Raji (cell line): ENCODE results near the gene NTMT1.

Experiments used
- POLR2A ChIP-seq: IDR thresholded peaks from 2 replicates; pipeline ENCODE4 v1.6.1; 2011; ENCODE audit warnings: low read depth, low read length, control low read depth; ENCODE audit not compliant: insufficient read depth

Gene NTMT1

DNA sequence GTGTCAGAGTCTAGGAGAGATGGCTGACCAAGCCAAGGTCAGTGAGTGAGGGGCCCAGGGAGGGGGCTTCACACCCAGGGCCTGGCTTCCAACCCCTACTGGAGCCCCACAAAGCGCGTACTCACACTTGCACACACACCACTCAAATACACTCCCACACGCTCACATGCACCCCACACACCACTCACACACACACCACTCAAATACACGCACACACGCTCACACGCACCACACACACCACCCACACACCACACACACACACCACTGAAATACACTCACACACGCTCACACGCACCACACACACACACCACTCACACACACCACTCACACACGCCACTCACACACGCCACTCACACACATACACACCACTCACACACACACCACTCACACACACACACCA lies 21.7 kb downstream of the NTMT1 start:
- TF ChIP-seq POLR2A = no peak

- TF ChIP-seq POLR2A = no peak
Observed at GRCh38 chr9:129648092-129648763, 22.3 kb downstream of the NTMT1 start.

DNA sequence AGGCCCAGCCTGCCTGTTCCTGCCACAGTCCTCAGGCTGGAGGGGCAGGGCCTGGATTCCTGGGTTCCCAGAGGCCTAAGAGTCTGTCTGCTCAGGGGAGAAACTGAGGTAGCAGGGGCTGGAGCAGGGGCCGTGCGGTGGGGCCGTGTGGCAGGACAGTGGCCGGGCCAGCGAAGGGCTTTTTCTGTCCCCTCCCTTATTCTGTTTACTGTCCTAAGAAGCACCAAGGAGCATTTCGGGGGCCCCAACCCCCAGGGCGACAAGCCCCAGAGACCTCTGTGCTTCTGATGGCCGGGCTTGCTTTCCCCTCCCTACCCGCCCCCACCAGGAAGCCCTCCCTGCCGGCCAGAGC lies 22.8 kb downstream of the NTMT1 start:
- TF ChIP-seq POLR2A = no peak

- TF ChIP-seq POLR2A = no peak
Observed at GRCh38 chr9:129649726-129650679, 24.0 kb downstream of the NTMT1 start.

DNA sequence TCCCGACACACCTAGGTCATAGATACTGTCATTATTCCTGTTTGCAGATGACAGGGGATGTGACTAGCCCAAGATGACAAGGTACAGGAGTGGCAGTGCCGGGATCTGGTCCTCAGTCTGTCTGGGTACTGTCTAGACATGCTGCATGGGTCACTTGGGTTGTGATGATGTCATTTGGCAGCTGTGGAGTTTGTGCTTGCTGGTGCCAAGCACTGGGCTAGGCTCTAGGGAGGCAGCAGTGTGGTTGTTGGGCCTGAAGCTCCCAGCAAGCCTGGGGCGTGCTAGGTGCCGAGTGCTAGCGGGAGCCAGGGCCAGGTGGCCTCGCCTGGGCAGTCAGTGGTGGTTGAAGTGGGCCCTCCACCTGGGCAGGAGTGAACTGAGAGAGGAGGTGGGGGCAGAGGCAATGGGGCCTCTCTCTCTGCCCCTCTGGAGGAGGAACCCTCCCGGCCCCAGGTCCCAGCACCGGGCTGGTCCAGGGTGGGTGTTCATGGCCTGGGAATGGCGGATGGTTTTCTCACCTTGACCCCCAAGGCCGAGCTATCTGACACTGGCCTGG lies 24.8 kb downstream of the NTMT1 start:
- no peak for TF ChIP-seq POLR2A

DNA sequence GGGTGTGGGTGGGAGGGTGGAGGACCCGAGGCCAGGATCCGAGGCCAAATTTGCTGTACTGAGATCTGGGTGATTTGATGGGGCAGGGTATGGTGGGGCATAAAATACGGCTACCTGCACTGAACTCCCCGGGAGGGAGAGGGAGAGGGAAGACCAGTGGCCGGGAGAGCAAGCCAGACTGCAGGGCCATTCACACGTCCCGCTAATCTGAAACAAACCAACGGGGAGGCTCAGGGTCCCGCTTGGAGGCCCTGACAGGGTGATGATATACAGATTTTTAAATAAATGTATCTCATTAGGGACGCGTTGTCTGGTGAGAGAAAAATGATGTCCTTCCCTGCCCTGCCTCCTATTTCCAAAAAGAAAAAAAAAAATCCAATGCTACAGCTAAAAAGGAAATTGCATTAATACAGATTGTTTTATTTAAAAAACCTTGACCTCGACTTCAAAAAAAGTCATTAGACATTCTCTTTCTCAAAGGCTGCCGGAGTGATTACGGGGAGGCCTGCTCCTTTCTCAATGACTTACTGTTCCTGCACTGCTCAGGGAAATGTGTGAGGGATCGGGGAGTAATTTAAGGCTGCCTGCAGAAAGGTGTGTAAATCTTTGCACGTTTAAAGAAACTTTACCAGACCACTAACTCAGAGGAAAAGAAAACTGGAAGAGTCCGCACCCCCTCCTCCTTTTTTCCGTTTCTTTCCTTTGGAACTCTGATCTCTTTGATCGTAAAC lies 28.0 kb downstream of the NTMT1 start:
- TF ChIP-seq POLR2A = no peak

DNA sequence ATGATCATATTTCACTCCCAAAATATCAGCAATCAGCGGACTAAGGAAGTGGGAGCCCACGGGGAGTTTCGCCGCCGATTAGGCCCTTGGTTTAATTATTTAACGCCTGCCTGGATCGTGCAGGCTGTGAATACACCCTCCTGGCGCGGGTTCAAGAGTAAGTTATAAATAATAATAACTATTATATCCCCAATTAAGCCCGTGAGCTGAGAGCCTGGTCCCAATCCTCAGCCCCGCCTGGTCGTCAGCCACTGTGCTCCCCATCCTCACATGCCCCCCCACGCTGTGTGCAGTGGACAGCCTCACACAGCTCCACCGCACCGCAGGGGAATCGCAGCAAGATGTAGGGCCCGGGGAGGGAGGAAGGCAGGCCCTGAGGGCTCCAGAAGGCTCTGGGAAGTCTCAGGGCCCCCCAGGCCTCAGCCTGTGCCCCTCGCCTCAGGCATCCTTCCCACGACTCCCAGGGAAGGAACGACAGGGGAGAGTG lies 28.6 kb downstream of the NTMT1 start:
- TF ChIP-seq POLR2A = no peak

DNA sequence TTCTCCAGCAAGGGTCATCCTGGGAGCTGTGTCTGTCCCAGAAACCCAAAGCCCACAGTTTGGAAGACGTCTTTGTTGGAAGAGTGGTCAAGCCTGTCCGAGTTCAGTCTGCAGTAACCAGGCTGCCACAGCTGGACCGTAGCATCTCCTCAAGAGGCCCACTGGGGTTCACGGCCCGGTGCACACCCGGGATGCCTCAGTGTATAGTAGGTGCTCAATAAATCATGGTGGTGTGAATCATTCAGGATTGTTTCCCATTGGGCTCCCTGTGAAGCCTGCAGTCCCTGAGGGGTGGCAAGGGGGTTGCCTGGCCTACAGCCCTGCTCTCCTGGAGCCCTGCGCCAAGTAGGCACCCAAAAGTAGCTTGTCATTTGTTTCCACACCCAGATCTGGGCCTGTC lies 29.2 kb downstream of the NTMT1 start:
- TF ChIP-seq POLR2A = no peak

DNA sequence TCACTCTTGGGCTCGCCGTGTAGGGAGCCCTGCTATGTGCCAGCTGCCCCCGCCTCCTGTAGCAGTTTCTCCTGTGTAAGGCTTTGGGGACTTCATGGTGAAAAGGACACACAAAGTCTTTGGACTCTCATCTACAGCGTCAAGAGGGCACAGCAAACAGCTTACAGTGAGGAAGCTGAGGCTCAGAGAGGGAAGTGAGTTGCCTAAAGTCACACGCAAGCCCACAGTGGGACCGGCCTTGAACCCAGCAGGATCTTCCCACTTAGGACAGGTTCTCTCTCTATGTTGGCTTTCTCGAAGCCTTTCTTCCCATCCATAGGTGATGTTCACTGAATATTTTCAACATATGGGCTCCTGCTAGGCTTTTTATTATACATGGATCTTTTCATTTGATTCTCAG lies 29.7 kb downstream of the NTMT1 start:
- TF ChIP-seq POLR2A = no peak

DNA sequence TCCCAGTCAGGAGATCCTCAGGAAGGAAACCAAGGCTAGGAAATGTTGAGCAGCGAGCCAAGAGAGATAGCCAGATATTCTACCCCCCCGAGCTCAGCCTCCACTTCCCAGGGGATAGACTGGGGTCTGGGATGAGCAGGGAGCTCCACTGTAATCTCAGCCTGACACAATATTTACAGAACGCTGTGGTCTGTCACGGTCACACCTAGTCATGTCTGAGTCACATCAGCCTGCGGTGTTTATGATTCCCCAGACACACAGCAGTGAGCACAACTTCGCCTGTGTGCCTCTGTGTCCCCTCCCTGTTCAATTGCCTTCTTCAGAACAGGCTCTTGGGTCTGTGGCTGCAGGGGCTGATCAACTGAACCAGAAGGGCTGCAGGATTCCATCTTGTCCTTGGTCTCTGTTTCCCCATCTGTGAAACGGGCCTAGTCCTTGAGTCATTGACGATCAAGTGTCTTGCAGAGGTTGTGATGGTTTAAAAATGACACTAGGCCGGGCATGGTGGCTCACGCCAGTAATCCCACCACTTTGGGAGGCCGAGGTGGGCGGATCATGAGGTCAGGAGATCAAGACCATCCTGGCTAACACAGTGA lies 30.9 kb downstream of the NTMT1 start:
- TF ChIP-seq POLR2A = no peak

DNA sequence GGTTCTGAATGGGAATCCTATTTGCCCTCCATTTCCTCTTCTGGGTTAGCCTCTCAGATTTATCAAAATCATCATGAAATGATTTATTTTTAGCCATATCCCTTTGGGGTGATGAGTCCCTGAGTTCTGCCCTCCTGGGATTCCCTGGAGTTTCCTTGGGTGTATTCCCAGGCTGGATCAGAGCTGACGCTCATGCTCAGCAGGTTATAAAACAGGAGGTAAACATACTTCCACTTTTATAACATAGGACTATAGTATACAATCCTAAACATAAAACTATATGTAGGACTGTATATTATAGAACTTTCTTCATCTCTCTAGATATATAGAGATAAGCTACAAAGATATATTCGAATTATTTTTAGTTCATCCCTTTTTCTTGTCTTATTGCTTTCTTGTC lies 35.1 kb downstream of the NTMT1 start:
- TF ChIP-seq POLR2A = no peak

DNA sequence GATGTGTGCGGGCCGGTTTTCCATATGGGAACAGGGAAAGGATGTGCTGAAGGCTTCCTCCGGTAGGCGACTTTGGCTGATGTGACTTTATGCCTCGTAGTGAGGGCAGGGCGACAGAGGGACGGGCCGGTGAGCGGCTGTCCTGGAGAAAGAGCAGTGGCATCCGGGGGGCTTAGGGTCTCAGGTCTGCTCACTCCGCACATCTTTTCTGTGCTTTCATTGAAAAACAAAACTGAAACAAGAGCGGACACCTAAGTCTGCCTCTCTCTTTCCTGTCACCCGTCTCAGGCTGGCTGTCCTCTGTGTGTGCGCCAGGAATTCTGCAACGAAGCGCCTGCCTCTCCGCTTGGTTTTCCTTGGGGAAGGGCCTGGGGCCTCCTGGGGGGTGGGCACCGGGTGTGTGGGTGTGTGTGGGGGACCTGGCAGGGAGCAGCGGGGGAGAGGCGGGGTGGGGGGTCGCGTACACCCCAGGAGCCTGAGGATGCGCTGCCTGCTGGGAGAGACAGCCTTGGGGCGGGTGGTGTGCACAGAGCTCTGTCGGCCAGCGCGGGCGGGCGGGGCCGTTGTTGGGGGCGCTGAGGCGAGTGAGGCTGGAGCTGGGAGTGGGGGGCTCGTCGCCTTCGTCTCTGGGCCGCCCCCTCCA lies 38.9 kb downstream of the NTMT1 start:
- TF ChIP-seq POLR2A = no peak

- no peak for TF ChIP-seq POLR2A
Observed at GRCh38 chr9:129665389-129665775, 39.4 kb downstream of the NTMT1 start, which contains the start of gene PRRX2. Gene PRRX2, plus strand, starts transcription at chr9:129665647. Its CDS starts 221 bp downstream, at chr9:129665868.

DNA sequence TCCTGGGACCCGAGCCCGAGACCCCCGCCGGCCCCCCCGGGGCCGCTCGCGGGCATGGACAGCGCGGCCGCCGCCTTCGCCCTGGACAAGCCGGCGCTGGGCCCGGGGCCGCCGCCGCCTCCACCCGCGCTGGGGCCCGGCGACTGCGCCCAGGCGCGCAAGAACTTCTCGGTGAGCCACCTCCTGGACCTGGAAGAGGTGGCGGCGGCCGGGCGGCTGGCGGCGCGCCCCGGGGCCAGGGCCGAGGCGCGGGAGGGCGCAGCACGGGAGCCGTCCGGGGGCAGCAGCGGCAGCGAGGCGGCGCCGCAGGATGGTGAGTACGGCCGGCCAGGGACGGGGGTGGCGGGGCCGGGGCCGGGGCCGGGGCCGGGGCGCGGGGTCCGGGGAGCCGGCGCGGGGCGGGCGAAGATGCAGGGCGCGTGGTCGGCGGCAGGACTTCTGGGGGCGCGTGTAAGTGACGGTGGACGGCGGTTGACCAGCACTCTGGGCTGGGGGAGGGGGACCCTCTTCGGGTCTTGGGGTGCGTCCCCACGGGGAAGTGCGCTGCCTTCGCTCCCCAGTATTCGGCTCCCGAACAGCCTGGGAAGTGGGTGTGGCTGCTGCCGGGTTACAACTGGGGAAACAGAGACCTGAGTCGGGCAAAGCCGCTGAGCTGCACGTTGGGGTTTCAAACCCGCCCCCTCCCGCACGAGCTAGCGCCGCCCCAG lies 40.0 kb downstream of the NTMT1 start:
- no peak for TF ChIP-seq POLR2A
